Measurements from ENCODE around the gene ARL15. TPM values are rescaled to one million over a fixed set of nuclear protein-coding genes. Genes with fewer than 3 reads are reported as not detected.

ARL15 gene
- total and polyA plus RNA-seq, 2 of the 4 experiments (the other 2 are of a cell fraction): 7.3 to 19.2 TPM

- Histone ChIP-seq H3K27me3 (ENCODE audit: control insufficient read depth, insufficient read depth, low read length) (no peaks in the 10 kb centered on the region), H4K20me1 (ENCODE audit: insufficient read depth, low read length) (no peaks in the 10 kb centered on the region), H2AK9ac (replicated peaks; ENCODE audit: low read depth, low read length, poor library complexity) (no peak overlapping the region), H3K14ac (replicated peaks; ENCODE audit: low read depth, low read length) (no peak overlapping the region), H2BK15ac (ENCODE audit: low read depth, low read length) (no peak overlapping the region), H2BK120ac (ENCODE audit: low read depth, low read length) (no peak overlapping the region), H3K4me2 (ENCODE audit: low read depth, low read length) (no peak overlapping the region), H3K27ac (ENCODE audit: insufficient read depth, low read length) (no peak overlapping the region), H3K9ac (ENCODE audit: low read depth, low read length) (no peak overlapping the region), H3K18ac (ENCODE audit: low read depth, low read length) (no peak overlapping the region), H2AFZ (replicated peaks; ENCODE audit: low read length, poor library complexity) (no peak overlapping the region), H3K36me3 (ENCODE audit: control insufficient read depth, insufficient read depth, low read length) (no peaks in the 10 kb centered on the region), H3K4me1 (ENCODE audit: control insufficient read depth, insufficient read depth, low read length) (no peaks in the 10 kb centered on the region), H3K23ac (ENCODE audit: low read depth, low read length) (no peak overlapping the region), H2BK5ac (ENCODE audit: low read depth, low read length, poor library complexity, severe bottlenecking) (no peak overlapping the region), H4K91ac (ENCODE audit: insufficient read depth, low read depth, low read length) (no peak overlapping the region), H3K9me3 (ENCODE audit: control insufficient read depth, insufficient read depth, low read length) (peaks cover 2% of the 10 kb centered on the region; the same call in 1 of the 2 replicates), H4K8ac (ENCODE audit: low read depth in 2 of 2, low read length in 2 of 2) (no peak overlapping the region), H3K4ac (ENCODE audit: low read depth, low read length) (no peak overlapping the region), H2AK5ac (ENCODE audit: low read depth, low read length) (no peak overlapping the region), H2BK20ac (ENCODE audit: low read depth, low read length) (no peak overlapping the region), H4K5ac (ENCODE audit: low read depth, low read length) (no peak overlapping the region), H3K9me1 (ENCODE audit: insufficient read depth, low read length) (no peaks in the 10 kb centered on the region), H3K56ac (ENCODE audit: extremely low read depth, insufficient read depth, low read length) (no peak overlapping the region), H3K79me1 (ENCODE audit: low read depth in 1 of 2, low read length in 2 of 2) (peaks cover 0 to 2% of the 10 kb centered on the region in 2 experiments; a peak in 2 of 4 replicates), H3K4me3 (ENCODE audit: insufficient read depth, low read depth, low read length) (no peak overlapping the region)
- TF ChIP-seq FOS (IDR thresholded peaks at IDR 0.05; ENCODE audit: low read depth, low read length) (no peak), RAD21 (IDR thresholded peaks at IDR 0.05; ENCODE audit: low read length) (no peak), SMC3 (IDR thresholded peaks at IDR 0.05; ENCODE audit: low read depth, low read length) (no peak)
- ChIA-PET CTCF (no interaction called here), POLR2A (ENCODE audit: unreplicated experiment) (no interaction called here)
- dilution Hi-C loops (cut with HindIII; ENCODE audit: low sequenced_read_pairs, unreplicated experiment): no loop called here
- DNase-seq: no peak
- in situ Hi-C loops (cut with MboI; ENCODE audit: low sequenced_read_pairs): no loop called here
- intact Hi-C loops (cut with micrococcal nuclease): no loop called here
- no TSS peak for BruUV-seq (replicated peaks)
- ATAC-seq (ENCODE audit: low read depth): no peak
- 70% methylated on average over 2 of the region's 5 CpGs; no CpG with 5 or more reads in 1 of the 2 experiments for WGBS, 2 experiments (ENCODE audit: extremely low coverage in 2 of 2, insufficient read length in 1 of 2)
These were observed 21.7 kb downstream of the ARL15 start for GRCh38 chr5:54288568-54289217.
